HCT116 (cell line): ENCODE results near the gene NME2. TPM values are rescaled to one million over a fixed set of nuclear protein-coding genes. Genes with fewer than 3 reads are reported as not detected.

Experiments
- ATAC-seq: fragments of 200-7000 bp; cut with Tn5 transposase; 2 replicates; pipeline ENCODE4 v1.9.1; 2020; ENCODE audit warnings: mild to moderate bottlenecking, moderate library complexity
- BruUV-seq: library from RNA; stranded (reverse); fragments of 400-500 nt; replicated peaks from 2 replicates; lab custom pipeline; 2021; lab: Mats Ljungman, UMichigan
- CTCF ChIA-PET: fragments of 300-600 bp; sonication (Branson Sonifier 250); formaldehyde crosslinking; loops from one replicate; lab custom pipeline; 2021; ENCODE audit warnings: antibody characterized with exemption; lab: Charles Lee
- POLR2A ChIA-PET: fragments of 300-600, 350-600 bp; sonication (Branson Sonifier 250); formaldehyde crosslinking; loops from one replicate; lab custom pipeline; 2021; ENCODE audit warnings: antibody characterized with exemption; lab: Charles Lee
- RAD21 ChIA-PET, 2 experiments: fragments of 300-600 bp; sonication (Branson Sonifier 250); formaldehyde crosslinking; loops; one replicate each; lab custom pipeline; 2023; ENCODE audit warnings: low total read pairs in 2 of 2; ENCODE audit not compliant: uncharacterized antibody in 2 of 2, unreplicated experiment in 2 of 2, low non-redundant PET in 1 of 2; lab: Charles Lee
- DNase-seq: peaks from one replicate; pipeline ENCODE4 v3.0.0-alpha.2; 2010; ENCODE audit warnings: low read depth, low spot score
- H2AFZ ChIP-seq: fragments of 200-600 bp; shearing (Covaris generic), sonication (generic); 2 replicates; pipeline ENCODE4 v1.6.1; 2017; ENCODE audit warnings: low read depth, mixed run types, mixed read lengths, antibody characterized with exemption, low read length; ENCODE audit not compliant: poor library complexity, severe bottlenecking
- H3K27ac ChIP-seq: 2 replicates; pipeline ENCODE4 v1.5.1; 2012; ENCODE audit warnings: low read depth, low read length
- H3K27me3 ChIP-seq: fragments of 200-600 bp; sonication (generic); 2 replicates; pipeline ENCODE4 v1.6.1; 2016; ENCODE audit warnings: mixed run types, low read length, mixed read lengths; ENCODE audit not compliant: insufficient read depth
- H3K36me3 ChIP-seq, 2 experiments: fragments of 200-500 bp in 1 of 2; fragments of 200-600 bp in 1 of 2; sonication (Bioruptor generic) in 1 of 2; sonication (generic) in 1 of 2; 2 replicates each; pipeline versions ENCODE4 v1.5.1 to v1.6.1; 2014 to 2016; ENCODE audit warnings: low read length in 2 of 2, inconsistent platforms in 1 of 2, mixed read lengths in 1 of 2, mixed run types in 1 of 2; ENCODE audit not compliant: insufficient read depth in 2 of 2, control insufficient read depth in 1 of 2
- H3K4me1 ChIP-seq, 2 experiments: fragments of 200-600 bp in 1 of 2; sonication (generic) in 1 of 2; 2 replicates each; pipeline versions ENCODE4 v1.5.1 to v1.6.1; 2012 to 2017; ENCODE audit warnings: low read length in 2 of 2, inconsistent platforms in 1 of 2, mild to moderate bottlenecking in 1 of 2, mixed read lengths in 1 of 2, mixed run types in 1 of 2, moderate library complexity in 1 of 2; ENCODE audit not compliant: insufficient read depth in 2 of 2, control insufficient read depth in 1 of 2
- H3K4me2 ChIP-seq: fragments of 200-600 bp; sonication (generic); 2 replicates; pipeline ENCODE4 v1.6.1; 2017; ENCODE audit warnings: mixed run types, low read length, mixed read lengths
- H3K4me3 ChIP-seq, 2 experiments: fragments of 200-600 bp in 1 of 2; sonication (generic) in 1 of 2; replicated peaks in 1 of 2; 2 replicates each; pipeline ENCODE4 v1.5.1; 2011 to 2016; ENCODE audit warnings: low read length in 2 of 2, control low read depth in 1 of 2, low read depth in 1 of 2, mild to moderate bottlenecking in 1 of 2, mixed read lengths in 1 of 2, mixed run types in 1 of 2
- H3K79me2 ChIP-seq: fragments of 200-600 bp; sonication (generic); 2 replicates; pipeline ENCODE4 v1.6.1; 2017; ENCODE audit warnings: mild to moderate bottlenecking, mixed run types, low read length, moderate library complexity, mixed read lengths; ENCODE audit not compliant: insufficient read depth
- H3K9ac ChIP-seq: fragments of 200-600 bp; sonication (generic); 2 replicates; pipeline ENCODE4 v1.6.1; 2016; ENCODE audit warnings: low read length, mixed read lengths
- H3K9me2 ChIP-seq: fragments of 200-600 bp; sonication (generic), shearing (Covaris generic); 2 replicates; pipeline ENCODE4 v1.6.1; 2017; ENCODE audit warnings: mixed run types, mild to moderate bottlenecking, moderate library complexity; ENCODE audit not compliant: insufficient read depth
- H3K9me3 ChIP-seq, 2 experiments: fragments of 200-500 bp in 1 of 2; fragments of 200-600 bp in 1 of 2; sonication (Bioruptor generic) in 1 of 2; sonication (generic) in 1 of 2; 2 replicates each; pipeline ENCODE4 v1.6.1; 2014 to 2017; ENCODE audit warnings: low read length in 2 of 2, mixed read lengths in 2 of 2, inconsistent platforms in 1 of 2, low read depth in 1 of 2, mild to moderate bottlenecking in 1 of 2, mixed run types in 1 of 2, moderate library complexity in 1 of 2; ENCODE audit not compliant: control insufficient read depth in 1 of 2, insufficient read depth in 1 of 2
- H4K20me1 ChIP-seq: fragments of 200-600 bp; sonication (generic), shearing (Covaris generic); 2 replicates; pipeline ENCODE4 v1.6.1; 2017; ENCODE audit warnings: mixed run types, mild to moderate bottlenecking, moderate library complexity; ENCODE audit not compliant: insufficient read depth
- CTCF ChIP-seq, 3 experiments: fragments of 200-600 bp in 1 of 3; sonication (generic) in 1 of 3; IDR thresholded peaks in 2 of 3; conservative IDR thresholded peaks in 1 of 3; 2 replicates each; pipeline ENCODE4 v1.5.1; 2012 to 2017; ENCODE audit warnings: low read depth in 2 of 3, low read length in 2 of 3, antibody characterized with exemption in 1 of 3, borderline replicate concordance in 1 of 3, control low read depth in 1 of 3, mild to moderate bottlenecking in 1 of 3, mixed read lengths in 1 of 3, mixed run types in 1 of 3, moderate library complexity in 1 of 3; ENCODE audit not compliant: insufficient read depth in 1 of 3
- JUND ChIP-seq: IDR thresholded peaks from 2 replicates; pipeline ENCODE4 v1.6.1; 2012
- MAX ChIP-seq: IDR thresholded peaks from 2 replicates; pipeline ENCODE4 v1.6.1; 2012
- POLR2A ChIP-seq: IDR thresholded peaks from 2 replicates; pipeline ENCODE4 v1.7.0; 2011; ENCODE audit warnings: borderline replicate concordance; ENCODE audit not compliant: insufficient read depth, insufficient read length; ENCODE audit errors: extremely low read depth
- POLR2AphosphoS5 ChIP-seq: IDR thresholded peaks from 2 replicates; pipeline ENCODE4 v1.6.1; 2011; ENCODE audit warnings: mild to moderate bottlenecking, low read depth, low read length, moderate library complexity
- RAD21 ChIP-seq: IDR thresholded peaks from 2 replicates; pipeline ENCODE4 v1.6.1; 2012; ENCODE audit warnings: low read depth, mild to moderate bottlenecking
- SIN3A ChIP-seq: IDR thresholded peaks from 2 replicates; pipeline ENCODE4 v1.6.1; 2012; ENCODE audit warnings: low read depth
- SP1 ChIP-seq: IDR thresholded peaks from 2 replicates; pipeline ENCODE4 v1.6.1; 2012; ENCODE audit warnings: low read depth
- TCF7L2 ChIP-seq: IDR thresholded peaks from 2 replicates; pipeline ENCODE4 v1.7.0; 2011; ENCODE audit warnings: borderline replicate concordance, inconsistent platforms; ENCODE audit not compliant: insufficient read depth, insufficient read length; ENCODE audit errors: extremely low read depth
- intact Hi-C: fragments of 100-400 bp; cut with micrococcal nuclease; formaldehyde crosslinking; loops from 2 replicates; pipeline ENCODE4 v1.10.0; 2022
- total RNA-seq: library from RNA; stranded (reverse); gene quantifications from one replicate; pipeline ENCODE4 v1.2.1, GENCODE V29; 2021; ENCODE audit not compliant: unreplicated experiment

NME2 gene
- total RNA-seq, 1 experiment from 2014 or later: 1,287 TPM

GRCh38 chr17:51118330-51119195 is 47.6 kb upstream of the NME2 start (continued):
- TF ChIP-seq TCF7L2 (no peak), JUND (no peak)

- ATAC-seq (peak; percentile 28), DNase-seq (peak; percentile 38)
- POLR2A ChIA-PET: interaction anchor here (0.7 to 3.5 kb wide), 11 partner anchors 8 to 253 kb away, joined by 3 to 24 read pairs (median 5); partner anchors contain the start of genes NME1 and TOB1
- BruUV-seq: TSS peak; percentile 55
- Histone ChIP-seq H3K9me3 (no peaks in the 10 kb centered on the region), H3K9me2 (no peaks in the 10 kb centered on the region), H3K4me2 (peak overlapping the region; percentile 84), H3K27me3 (no peaks in the 10 kb centered on the region), H3K4me1 (peaks cover 30 to 41% of the 10 kb centered on the region in 2 experiments), H3K79me2 (peaks cover 58% of the 10 kb centered on the region), H4K20me1 (peaks cover 17% of the 10 kb centered on the region; the same call in 1 of the 2 replicates), H2AFZ (no peak overlapping the region), H3K36me3 (no peaks in the 10 kb centered on the region), H3K4me3 (peak overlapping the region; percentile 91 to 92), H3K9ac (peak overlapping the region; percentile 95), H3K27ac (peak overlapping the region; percentile 68)
- RAD21 ChIA-PET: interaction anchor here (0.6 to 1.7 kb wide), 4 partner anchors 13 to 34 kb away, joined by 3 to 8 read pairs (median 6); partner anchors contain the start of gene NME1 (in 2 of the 2)
- CTCF ChIA-PET: interaction anchor here (0.8 to 4.6 kb wide), 2 partner anchors 33 to 34 kb away, joined by 3 to 43 read pairs; partner anchors contain the start of gene NME1
- TF ChIP-seq SP1: no peak; the same call in 1 of the 2 replicates
- TF ChIP-seq RAD21: peak; percentile 78
- TF ChIP-seq MAX: peak; percentile 32; the same call in 1 of the 2 replicates
- TF ChIP-seq POLR2AphosphoS5: peak; percentile 28
- TF ChIP-seq SIN3A: peak; percentile 51; the same call in 1 of the 2 replicates
- peak in 2 of 3 experiments; percentile 19 to 34; a peak in 3 of 6 replicates for TF ChIP-seq CTCF (IDR thresholded peaks at IDR 0.05 in 2 of 3, conservative IDR thresholded peaks at IDR 0.05 in 1 of 3; ENCODE audit: borderline replicate concordance in 1 of 3, insufficient read depth in 1 of 3, low read depth in 2 of 3, low read length in 2 of 3)
- no peak for TF ChIP-seq POLR2A
- intact Hi-C loops: loop anchor here (2.0 kb wide), 1 partner anchor 253 kb away; the partner anchor contains the start of gene TOB1
These were observed 46.5 kb upstream of the NME2 start for GRCh38 chr17:51119415-51120356.
